Stimulated activated naive CD8-positive, alpha-beta T cell treated with anti-CD3 and anti-CD28 coated beads, Interleukin-15, amount 100 ng/mL, for 72 hours (primary cell): ENCODE measurements around the gene GPR15LG.
"Not testable (repeated sequence)": the region's sequence is repeated elsewhere in the genome, so short reads cannot be mapped to it uniquely, and the experiment has no call there.

ENCODE experiments used
- ATAC-seq: fragments of 150-1000 bp; cut with Tn5 transposase; 2 replicates; pipeline ENCODE4 v1.10.0; 2021; ENCODE audit warnings: mild to moderate bottlenecking, moderate library complexity
- DNase-seq, 2 donors: peaks; one replicate each; pipeline ENCODE4 v3.0.0; 2021 to 2022
- H3K27ac Mint-ChIP-seq, 2 donors: one replicate each; pipeline ENCODE4 v1.8.0; 2022; ENCODE audit warnings: mild to moderate bottlenecking in 2 of 2, mixed read lengths in 2 of 2, moderate library complexity in 2 of 2
- H3K27me3 Mint-ChIP-seq: one replicate; pipeline ENCODE4 v1.8.0; 2022; ENCODE audit warnings: mixed read lengths
- H3K4me1 Mint-ChIP-seq: one replicate; pipeline ENCODE4 v1.8.0; 2022; ENCODE audit warnings: mild to moderate bottlenecking, mixed read lengths
- H3K4me3 Mint-ChIP-seq, 2 donors: one replicate each; pipeline ENCODE4 v1.8.0; 2022; ENCODE audit warnings: mild to moderate bottlenecking in 2 of 2, mixed read lengths in 2 of 2, moderate library complexity in 1 of 2
- H3K9me3 Mint-ChIP-seq, 2 donors: one replicate each; pipeline ENCODE4 v1.8.0; 2022; ENCODE audit warnings: mixed read lengths in 2 of 2

GPR15LG gene

DNA sequence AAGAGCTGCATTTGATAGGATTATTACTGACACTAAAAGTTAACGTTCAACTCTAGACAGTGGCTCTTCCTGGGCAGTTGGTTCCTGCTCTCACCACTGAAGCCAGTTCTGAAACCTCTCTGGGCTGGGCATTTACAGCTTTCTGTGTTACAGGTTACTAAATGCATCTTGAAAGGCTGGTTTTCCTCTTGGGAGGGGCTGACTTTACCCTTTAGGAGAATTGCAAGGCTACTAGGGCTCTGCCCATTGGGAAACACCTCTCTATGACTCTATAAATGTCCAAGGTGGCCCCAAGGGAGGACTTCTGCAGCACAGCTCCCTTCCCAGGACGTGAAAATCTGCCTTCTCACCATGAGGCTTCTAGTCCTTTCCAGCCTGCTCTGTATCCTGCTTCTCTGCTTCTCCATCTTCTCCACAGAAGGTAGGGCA lies at the start of gene GPR15LG:
TSS of gene GPR15LG (plus strand) at position 301 of the 429 bp plus-strand sequence. CDS start at position 352, 51 bp downstream.
- Mint-ChIP-seq H3K9me3 (no peaks in the 10 kb centered on the region), H3K4me1 (no peaks in the 10 kb centered on the region), H3K27me3 (no peaks in the 10 kb centered on the region), H3K27ac (peak within 1 kb of the TSS in 1 of 2 donors; percentile 74), H3K4me3 (no peak within 1 kb of the TSS)
- DNase-seq (no peak), ATAC-seq (no peak)

GRCh38 chr10:84125910-84126784 lies 47.5 kb upstream of the GPR15LG start:
- not testable (repeated sequence) for ATAC-seq, H3K4me3 Mint-ChIP-seq, H3K4me1 Mint-ChIP-seq
- Mint-ChIP-seq H3K27me3 (peaks cover 17% of the 10 kb centered on the region), H3K9me3 (peaks cover 28 to 35% of the 10 kb centered on the region in 2 donors), H3K27ac (peak overlapping the region in 1 of 2 donors; percentile 12)
- DNase-seq = peak in 1 of 2 donors; percentile 3

DNA sequence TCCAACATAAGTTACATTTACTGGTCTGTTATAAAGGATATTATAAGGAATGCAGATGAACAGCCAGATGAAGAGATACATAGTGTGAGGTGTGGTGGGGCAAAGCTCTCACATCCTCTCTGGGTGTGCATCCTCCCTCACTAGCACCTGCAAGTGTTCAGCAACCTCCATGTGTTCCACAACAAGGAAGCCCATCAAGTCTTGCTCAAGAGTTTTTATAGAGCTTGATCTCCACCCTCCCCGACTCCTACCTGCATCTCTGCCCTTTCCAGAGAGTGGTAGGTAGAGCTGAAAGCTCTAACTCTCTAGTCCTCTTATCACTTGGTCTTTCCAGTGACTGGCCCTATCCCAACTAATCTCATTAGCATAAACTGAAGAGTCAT lies 46.8 kb upstream of the GPR15LG start:
- Mint-ChIP-seq H3K4me3 (no peak overlapping the region), H3K4me1 (no peaks in the 10 kb centered on the region), H3K27ac (no peak overlapping the region), H3K9me3 (peaks cover 28 to 35% of the 10 kb centered on the region in 2 donors), H3K27me3 (peaks cover 22% of the 10 kb centered on the region)
- DNase-seq (no peak), ATAC-seq (no peak)

DNA sequence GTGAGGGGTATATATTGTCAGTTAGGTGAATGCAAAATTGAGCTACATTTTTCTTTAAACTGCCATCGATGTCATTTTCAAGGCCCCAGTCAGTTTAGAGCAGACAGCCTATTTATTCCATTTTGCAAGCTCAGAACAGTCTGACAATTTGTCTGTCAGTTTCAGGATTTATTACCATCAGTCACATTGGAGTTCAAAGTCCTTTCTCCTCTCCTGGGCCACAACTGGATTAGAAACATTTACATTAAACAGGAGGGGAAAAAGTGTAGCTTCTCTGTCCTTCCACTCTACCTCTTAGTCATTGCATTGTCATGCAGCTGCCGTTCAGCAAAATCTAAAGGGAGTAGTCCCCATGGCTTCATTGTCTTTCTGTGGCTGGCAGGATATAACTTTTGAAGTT lies 37.8 kb upstream of the GPR15LG start:
- H3K27ac Mint-ChIP-seq = no peak overlapping the region
- peaks cover 9% of the 10 kb centered on the region for H3K27me3 Mint-ChIP-seq
- DNase-seq (no peak), ATAC-seq (no peak)
- no peak overlapping the region for H3K4me3 Mint-ChIP-seq
- H3K9me3 Mint-ChIP-seq = peaks cover 0 to 9% of the 10 kb centered on the region in 2 donors
- peaks cover 12% of the 10 kb centered on the region for H3K4me1 Mint-ChIP-seq

DNA sequence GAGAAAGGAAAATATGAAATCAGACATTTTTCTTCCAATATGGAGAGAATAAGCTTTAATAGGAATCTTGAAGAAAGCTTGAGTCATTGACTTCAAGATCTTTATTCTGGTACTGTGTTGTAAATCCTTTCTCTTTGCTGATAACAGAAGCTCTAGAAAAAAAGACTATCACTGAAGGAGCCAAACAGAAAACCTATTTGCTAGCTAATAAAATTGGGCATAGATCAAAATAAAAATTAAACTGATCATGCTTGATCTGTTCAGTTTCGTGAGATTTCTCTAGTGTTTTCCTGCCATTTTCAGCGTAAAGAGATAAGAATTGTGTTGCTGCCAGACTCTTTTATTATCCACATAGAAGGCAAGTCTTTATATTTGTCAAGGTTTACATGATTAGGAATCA lies 35.8 kb upstream of the GPR15LG start:
- H3K4me1 Mint-ChIP-seq = peaks cover 22% of the 10 kb centered on the region
- DNase-seq (no peak), ATAC-seq (no peak)
- no peaks in the 10 kb centered on the region for H3K27me3 Mint-ChIP-seq
- peaks cover 0 to 9% of the 10 kb centered on the region in 2 donors for H3K9me3 Mint-ChIP-seq
- H3K4me3 Mint-ChIP-seq = no peak overlapping the region
- no peak overlapping the region for H3K27ac Mint-ChIP-seq

GRCh38 chr10:84138478-84139125 lies 35.0 kb upstream of the GPR15LG start:
- peak overlapping the region; percentile 95 for H3K4me3 Mint-ChIP-seq
- no peaks in the 10 kb centered on the region for H3K27me3 Mint-ChIP-seq
- peaks cover 0 to 9% of the 10 kb centered on the region in 2 donors for H3K9me3 Mint-ChIP-seq
- H3K27ac Mint-ChIP-seq = peak overlapping the region; percentile 99
- peak; percentile 58 to 59 for DNase-seq
- ATAC-seq = peak; percentile 49
- peaks cover 22% of the 10 kb centered on the region for H3K4me1 Mint-ChIP-seq

GRCh38 chr10:84139126-84140035 lies 34.2 kb upstream of the GPR15LG start, which contains the start of gene GHITM:
Gene GHITM (plus strand): TSS chr10:84139509. CDS start chr10:84141501, 1,992 bp downstream.
- peak; percentile 97 for ATAC-seq
- peaks cover 0 to 9% of the 10 kb centered on the region in 2 donors for H3K9me3 Mint-ChIP-seq
- no peaks in the 10 kb centered on the region for H3K27me3 Mint-ChIP-seq
- peak within 1 kb of the TSS; percentile 95 for H3K4me3 Mint-ChIP-seq
- peak within 1 kb of the TSS; percentile 99 for H3K27ac Mint-ChIP-seq
- DNase-seq = peak; percentile 99
- H3K4me1 Mint-ChIP-seq = peaks cover 22% of the 10 kb centered on the region

DNA sequence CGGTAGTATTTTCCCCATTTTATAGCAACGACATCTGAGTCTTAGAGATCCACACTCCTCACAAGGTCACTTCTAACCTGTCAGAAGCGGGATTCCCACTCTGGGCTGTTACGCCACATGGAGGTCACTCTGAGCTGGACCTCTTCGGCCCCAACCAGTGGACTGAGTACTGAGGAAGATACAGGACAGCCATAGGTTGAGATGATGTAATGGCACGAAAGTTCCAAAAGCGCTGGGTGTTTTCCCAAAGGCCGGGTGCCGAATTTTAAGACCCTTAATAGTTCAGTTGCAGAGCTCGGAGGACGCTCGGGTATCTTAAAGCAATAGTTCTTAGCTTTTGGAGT lies 33.6 kb upstream of the GPR15LG start:
- Mint-ChIP-seq H3K27ac (peak overlapping the region; percentile 99), H3K4me1 (peaks cover 22% of the 10 kb centered on the region), H3K4me3 (peak overlapping the region; percentile 95), H3K27me3 (no peaks in the 10 kb centered on the region), H3K9me3 (peaks cover 0 to 9% of the 10 kb centered on the region in 2 donors)
- DNase-seq = peak; percentile 12 to 49
- ATAC-seq = peak; percentile 3

GRCh38 chr10:84147347-84147746 lies 26.3 kb upstream of the GPR15LG start:
- H3K4me1 Mint-ChIP-seq = peaks cover 15% of the 10 kb centered on the region
- H3K27ac Mint-ChIP-seq = no peak overlapping the region
- ATAC-seq = no peak
- no peak for DNase-seq
- no peak overlapping the region for H3K4me3 Mint-ChIP-seq
- no peaks in the 10 kb centered on the region for H3K9me3 Mint-ChIP-seq
- no peaks in the 10 kb centered on the region for H3K27me3 Mint-ChIP-seq

GRCh38 chr10:84148006-84148597 lies 25.5 kb upstream of the GPR15LG start:
- H3K4me1 Mint-ChIP-seq = peaks cover 21% of the 10 kb centered on the region
- not testable (repeated sequence) for ATAC-seq, H3K9me3 Mint-ChIP-seq, H3K27ac Mint-ChIP-seq, DNase-seq, H3K4me3 Mint-ChIP-seq, H3K27me3 Mint-ChIP-seq

GRCh38 chr10:84149854-84150253 lies 23.7 kb upstream of the GPR15LG start:
- Mint-ChIP-seq H3K27me3 (no peaks in the 10 kb centered on the region), H3K9me3 (no peaks in the 10 kb centered on the region), H3K4me3 (no peak overlapping the region), H3K4me1 (peaks cover 28% of the 10 kb centered on the region), H3K27ac (no peak overlapping the region)
- DNase-seq = no peak
- ATAC-seq = no peak

- DNase-seq = no peak
- H3K4me1 Mint-ChIP-seq = peaks cover 42% of the 10 kb centered on the region
- H3K9me3 Mint-ChIP-seq = no peaks in the 10 kb centered on the region
- no peak for ATAC-seq
- no peak overlapping the region for H3K4me3 Mint-ChIP-seq
- H3K27ac Mint-ChIP-seq = peak overlapping the region in 1 of 2 donors; percentile 70
- H3K27me3 Mint-ChIP-seq = no peaks in the 10 kb centered on the region
These were observed 20.8 kb upstream of the GPR15LG start for GRCh38 chr10:84152769-84153168.

- peak overlapping the region in 1 of 2 donors; percentile 78 for H3K27ac Mint-ChIP-seq
- peaks cover 50% of the 10 kb centered on the region for H3K4me1 Mint-ChIP-seq
- ATAC-seq (no peak), DNase-seq (no peak)
- no peaks in the 10 kb centered on the region for H3K27me3 Mint-ChIP-seq
- no peaks in the 10 kb centered on the region for H3K9me3 Mint-ChIP-seq
- no peak overlapping the region for H3K4me3 Mint-ChIP-seq
These were observed 18.1 kb upstream of the GPR15LG start for GRCh38 chr10:84155521-84155920.

DNA sequence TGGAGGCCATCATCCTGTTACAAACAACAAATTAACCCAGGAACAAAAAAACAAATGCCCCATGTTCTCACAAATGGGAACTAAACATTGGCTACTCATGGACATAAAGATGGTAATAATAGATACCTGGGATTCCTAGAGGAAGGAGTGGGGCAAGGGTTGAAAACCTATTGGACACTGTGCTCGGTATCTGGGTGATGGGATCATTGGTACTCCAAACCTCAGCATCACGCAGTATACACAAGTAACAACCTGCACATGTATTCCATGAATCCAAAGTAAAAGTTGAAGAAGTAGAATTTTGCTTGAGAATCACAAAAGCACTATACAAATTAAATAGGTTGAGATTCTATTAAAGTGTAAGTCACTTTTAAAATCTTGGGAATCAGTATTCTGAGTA lies 17.6 kb upstream of the GPR15LG start:
- ATAC-seq (no peak), DNase-seq (no peak)
- Mint-ChIP-seq H3K4me3 (no peak overlapping the region), H3K27ac (peak overlapping the region in 1 of 2 donors; percentile 43), H3K27me3 (no peaks in the 10 kb centered on the region), H3K9me3 (no peaks in the 10 kb centered on the region), H3K4me1 (peaks cover 47% of the 10 kb centered on the region)

DNA sequence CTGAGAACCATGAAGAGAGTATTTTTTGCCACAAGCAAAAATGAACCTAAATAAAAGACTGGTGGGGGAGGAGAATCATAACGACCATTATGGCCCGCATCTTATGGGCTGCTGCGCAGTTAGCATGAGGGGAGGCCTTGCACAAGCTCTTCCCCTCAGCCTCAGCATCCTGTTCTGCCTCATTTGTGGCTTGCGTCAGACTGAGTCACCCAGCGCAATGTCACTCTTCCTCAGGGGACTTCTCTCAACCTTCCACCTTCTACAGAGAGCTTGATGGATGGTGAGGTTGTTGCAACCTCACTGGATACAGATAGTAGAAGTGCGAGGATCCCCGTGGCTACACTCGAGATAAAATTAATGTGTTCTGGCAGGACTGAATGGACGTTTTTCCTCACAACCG lies 16.8 kb upstream of the GPR15LG start:
- DNase-seq = peak; percentile 37 to 71
- peak; percentile 99 for ATAC-seq
- Mint-ChIP-seq H3K4me1 (peaks cover 45% of the 10 kb centered on the region), H3K9me3 (no peaks in the 10 kb centered on the region), H3K27me3 (no peaks in the 10 kb centered on the region), H3K27ac (peak overlapping the region in 1 of 2 donors; percentile 46), H3K4me3 (no peak overlapping the region)
